Measurements from ENCODE around the gene STK38. TPM values are rescaled to one million over a fixed set of nuclear protein-coding genes. Genes with fewer than 3 reads are reported as not detected.

The STK38 gene
- total and polyA plus RNA-seq, 9 of the 15 experiments (the other 6 are each of a cell fraction or from before 2014, with no cell fraction given): 5.7 to 28.7 (median 19.5) TPM

- TF ChIP-seq, protein P1, sequence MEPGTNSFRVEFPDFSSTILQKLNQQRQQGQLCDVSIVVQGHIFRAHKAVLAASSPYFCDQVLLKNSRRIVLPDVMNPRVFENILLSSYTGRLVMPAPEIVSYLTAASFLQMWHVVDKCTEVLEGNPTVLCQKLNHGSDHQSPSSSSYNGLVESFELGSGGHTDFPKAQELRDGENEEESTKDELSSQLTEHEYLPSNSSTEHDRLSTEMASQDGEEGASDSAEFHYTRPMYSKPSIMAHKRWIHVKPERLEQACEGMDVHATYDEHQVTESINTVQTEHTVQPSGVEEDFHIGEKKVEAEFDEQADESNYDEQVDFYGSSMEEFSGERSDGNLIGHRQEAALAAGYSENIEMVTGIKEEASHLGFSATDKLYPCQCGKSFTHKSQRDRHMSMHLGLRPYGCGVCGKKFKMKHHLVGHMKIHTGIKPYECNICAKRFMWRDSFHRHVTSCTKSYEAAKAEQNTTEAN (CRISPR knock-in tag; IDR thresholded peaks at IDR 0.05): no peak
- TF ChIP-seq SNIP1 (IDR thresholded peaks at IDR 0.05; ENCODE audit: low read depth): no peak
- TF ChIP-seq BDP1 (IDR thresholded peaks at IDR 0.05; ENCODE audit: insufficient read depth, insufficient read length): no peak
- no peak for TF ChIP-seq ILF3 (IDR thresholded peaks at IDR 0.05; ENCODE audit: borderline replicate concordance)
- TF ChIP-seq, protein P2, sequence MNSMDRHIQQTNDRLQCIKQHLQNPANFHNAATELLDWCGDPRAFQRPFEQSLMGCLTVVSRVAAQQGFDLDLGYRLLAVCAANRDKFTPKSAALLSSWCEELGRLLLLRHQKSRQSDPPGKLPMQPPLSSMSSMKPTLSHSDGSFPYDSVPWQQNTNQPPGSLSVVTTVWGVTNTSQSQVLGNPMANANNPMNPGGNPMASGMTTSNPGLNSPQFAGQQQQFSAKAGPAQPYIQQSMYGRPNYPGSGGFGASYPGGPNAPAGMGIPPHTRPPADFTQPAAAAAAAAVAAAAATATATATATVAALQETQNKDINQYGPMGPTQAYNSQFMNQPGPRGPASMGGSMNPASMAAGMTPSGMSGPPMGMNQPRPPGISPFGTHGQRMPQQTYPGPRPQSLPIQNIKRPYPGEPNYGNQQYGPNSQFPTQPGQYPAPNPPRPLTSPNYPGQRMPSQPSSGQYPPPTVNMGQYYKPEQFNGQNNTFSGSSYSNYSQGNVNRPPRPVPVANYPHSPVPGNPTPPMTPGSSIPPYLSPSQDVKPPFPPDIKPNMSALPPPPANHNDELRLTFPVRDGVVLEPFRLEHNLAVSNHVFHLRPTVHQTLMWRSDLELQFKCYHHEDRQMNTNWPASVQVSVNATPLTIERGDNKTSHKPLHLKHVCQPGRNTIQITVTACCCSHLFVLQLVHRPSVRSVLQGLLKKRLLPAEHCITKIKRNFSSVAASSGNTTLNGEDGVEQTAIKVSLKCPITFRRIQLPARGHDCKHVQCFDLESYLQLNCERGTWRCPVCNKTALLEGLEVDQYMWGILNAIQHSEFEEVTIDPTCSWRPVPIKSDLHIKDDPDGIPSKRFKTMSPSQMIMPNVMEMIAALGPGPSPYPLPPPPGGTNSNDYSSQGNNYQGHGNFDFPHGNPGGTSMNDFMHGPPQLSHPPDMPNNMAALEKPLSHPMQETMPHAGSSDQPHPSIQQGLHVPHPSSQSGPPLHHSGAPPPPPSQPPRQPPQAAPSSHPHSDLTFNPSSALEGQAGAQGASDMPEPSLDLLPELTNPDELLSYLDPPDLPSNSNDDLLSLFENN (IDR thresholded peaks at IDR 0.05; ENCODE audit: low read depth in 2 of 2, low read length in 2 of 2): peak in 1 of 2 experiments; percentile 60; a peak in 1 of 4 replicates
- TF ChIP-seq NCOA1 (IDR thresholded peaks at IDR 0.05; ENCODE audit: low read depth): peak; percentile 48; the same call in 1 of the 2 replicates
- TF ChIP-seq PCBP2 (IDR thresholded peaks at IDR 0.05; ENCODE audit: low read depth, low read length, poor library complexity, severe bottlenecking): no peak
- TF ChIP-seq ZNF431 (CRISPR knock-in tag; IDR thresholded peaks at IDR 0.05): no peak
- TF ChIP-seq TRIM28 (IDR thresholded peaks at IDR 0.05): peak; percentile 74; the same call in 1 of the 2 replicates
- TF ChIP-seq KAT2B (IDR thresholded peaks at IDR 0.05; ENCODE audit: low read depth, low read length): no peak
- TF ChIP-seq HNRNPLL (IDR thresholded peaks at IDR 0.05; ENCODE audit: low read depth, low read length, poor library complexity, severe bottlenecking): no peak
- 0 out of 2 replicates have a peak, but pooled peaks have one; percentile 15 for TF ChIP-seq ZNF24 (IDR thresholded peaks at IDR 0.05)
- no peak for TF ChIP-seq CCNT2 (IDR thresholded peaks at IDR 0.05; ENCODE audit: borderline replicate concordance, extremely low read depth, insufficient read length, low read depth, low read length)
- TF ChIP-seq HNRNPUL1 (IDR thresholded peaks at IDR 0.05; ENCODE audit: low read length): no peak
- TF ChIP-seq MYBL2 (IDR thresholded peaks at IDR 0.05; ENCODE audit: low read depth): no peak
- TF ChIP-seq MYBL2 (CRISPR knock-in tag; IDR thresholded peaks at IDR 0.05; ENCODE audit: borderline replicate concordance): no peak
- TF ChIP-seq ELF4 (CRISPR knock-in tag; IDR thresholded peaks at IDR 0.05): no peak
- TF ChIP-seq, protein P3, sequence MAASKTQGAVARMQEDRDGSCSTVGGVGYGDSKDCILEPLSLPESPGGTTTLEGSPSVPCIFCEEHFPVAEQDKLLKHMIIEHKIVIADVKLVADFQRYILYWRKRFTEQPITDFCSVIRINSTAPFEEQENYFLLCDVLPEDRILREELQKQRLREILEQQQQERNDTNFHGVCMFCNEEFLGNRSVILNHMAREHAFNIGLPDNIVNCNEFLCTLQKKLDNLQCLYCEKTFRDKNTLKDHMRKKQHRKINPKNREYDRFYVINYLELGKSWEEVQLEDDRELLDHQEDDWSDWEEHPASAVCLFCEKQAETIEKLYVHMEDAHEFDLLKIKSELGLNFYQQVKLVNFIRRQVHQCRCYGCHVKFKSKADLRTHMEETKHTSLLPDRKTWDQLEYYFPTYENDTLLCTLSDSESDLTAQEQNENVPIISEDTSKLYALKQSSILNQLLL (CRISPR knock-in tag; IDR thresholded peaks at IDR 0.05; ENCODE audit: borderline replicate concordance): no peak
- no peak for TF ChIP-seq FOXA3 (CRISPR knock-in tag; conservative IDR thresholded peaks at IDR 0.05 in 1 of 2, IDR thresholded peaks at IDR 0.05 in 1 of 2)
- TF ChIP-seq MAX (CRISPR knock-in tag; IDR thresholded peaks at IDR 0.05): peak; percentile 24; the same call in 1 of the 2 replicates
- no peak for TF ChIP-seq HINFP (tag; conservative IDR thresholded peaks at IDR 0.05; ENCODE audit: low read depth)
Measured at GRCh38 chr6:36478051-36478526, 69.2 kb downstream of the STK38 start (continued).

Data from K562 (cell line).